GM23338 (cell line): Measurements from ENCODE around the gene MED9. TPM values are rescaled to one million over a fixed set of nuclear protein-coding genes. Genes with fewer than 3 reads are reported as not detected.

Experiments
- ATAC-seq: fragments of 200-7000 bp; cut with Tn5 transposase; 3 replicates; pipeline ENCODE4 v1.9.1; 2020
- DNase-seq: peaks from one replicate; pipeline ENCODE4 v3.0.0-alpha.2; 2015; ENCODE audit warnings: low spot score
- H2AFZ ChIP-seq: fragments of 200-600 bp; sonication (generic); 2 replicates; pipeline ENCODE4 v1.8.0; 2016; ENCODE audit warnings: antibody characterized with exemption, mild to moderate bottlenecking, moderate library complexity
- H3F3A ChIP-seq: fragments of 200-600 bp; sonication (generic); replicated peaks from 2 replicates; pipeline ENCODE4 v1.8.0; 2017; ENCODE audit warnings: antibody characterized with exemption, mixed run types, low read depth
- H3K27ac ChIP-seq: fragments of 200-600 bp; sonication (generic); 2 replicates; pipeline ENCODE4 v1.6.1; 2016; ENCODE audit warnings: low read depth
- H3K27me3 ChIP-seq: fragments of 200-600 bp; sonication (generic); 2 replicates; pipeline ENCODE4 v1.8.0; 2016; ENCODE audit warnings: mild to moderate bottlenecking, mixed run types, moderate library complexity; ENCODE audit not compliant: insufficient read depth
- H3K36me3 ChIP-seq: fragments of 200-600 bp; sonication (generic); 2 replicates; pipeline ENCODE4 v1.8.0; 2016; ENCODE audit warnings: mild to moderate bottlenecking; ENCODE audit not compliant: insufficient read depth
- H3K4me1 ChIP-seq: fragments of 200-600 bp; sonication (generic); 2 replicates; pipeline ENCODE4 v1.8.0; 2016; ENCODE audit warnings: mild to moderate bottlenecking, moderate library complexity; ENCODE audit not compliant: insufficient read depth
- H3K4me2 ChIP-seq: fragments of 200-600 bp; sonication (generic); 2 replicates; pipeline ENCODE4 v1.7.1; 2017; ENCODE audit warnings: mixed run types
- H3K4me3 ChIP-seq: fragments of 200-600 bp; sonication (generic); 2 replicates; pipeline ENCODE4 v1.6.1; 2016; ENCODE audit warnings: mixed run types
- H3K79me2 ChIP-seq: fragments of 200-600 bp; sonication (generic); replicated peaks from 2 replicates; pipeline ENCODE4 v1.8.0; 2017; ENCODE audit warnings: mild to moderate bottlenecking; ENCODE audit not compliant: insufficient read depth
- H3K9me2 ChIP-seq: fragments of 200-600 bp; sonication (generic); 2 replicates; pipeline ENCODE4 v1.8.0; 2017; ENCODE audit not compliant: insufficient read depth
- H4K20me1 ChIP-seq: fragments of 200-600 bp; sonication (generic); replicated peaks from 2 replicates; pipeline ENCODE4 v1.8.0; 2017; ENCODE audit warnings: mild to moderate bottlenecking; ENCODE audit not compliant: insufficient read depth
- H3K27ac Mint-ChIP-seq: 2 replicates; pipeline ENCODE4 v1.8.0; 2020; ENCODE audit warnings: inconsistent platforms, mild to moderate bottlenecking, moderate library complexity, mixed read lengths
- H3K27me3 Mint-ChIP-seq: 3 replicates; pipeline ENCODE4 v1.8.0; 2022; ENCODE audit warnings: low read depth, mild to moderate bottlenecking, moderate library complexity, mixed read lengths, inconsistent platforms; ENCODE audit not compliant: insufficient read depth, poor library complexity
- H3K36me3 Mint-ChIP-seq: 3 replicates; pipeline ENCODE4 v1.8.0; 2021; ENCODE audit warnings: low read depth, mild to moderate bottlenecking, inconsistent platforms, moderate library complexity, mixed read lengths
- H3K4me1 Mint-ChIP-seq: 3 replicates; pipeline ENCODE4 v1.8.0; 2020; ENCODE audit warnings: mild to moderate bottlenecking, inconsistent platforms, mixed read lengths
- H3K4me3 Mint-ChIP-seq: 3 replicates; pipeline ENCODE4 v1.8.0; 2021; ENCODE audit warnings: moderate library complexity, mild to moderate bottlenecking, inconsistent platforms, mixed read lengths
- H3K9me3 Mint-ChIP-seq: 3 replicates; pipeline ENCODE4 v1.8.0; 2020; ENCODE audit warnings: moderate library complexity, mild to moderate bottlenecking, inconsistent platforms, mixed read lengths
- CREB1 ChIP-seq: fragments of 250-450 bp; sonication (Bioruptor Pico); IDR thresholded peaks from 2 replicates; pipeline ENCODE4 v1.5.0; 2020; ENCODE audit warnings: low read depth, mild to moderate bottlenecking, moderate library complexity
- EZH2 ChIP-seq: fragments of 200-600 bp; sonication (generic); IDR thresholded peaks from one replicate; pipeline ENCODE4 v1.8.0; 2017; ENCODE audit warnings: antibody characterized with exemption, mild to moderate bottlenecking, low read depth; ENCODE audit not compliant: unreplicated experiment
- EZH2phosphoT487 ChIP-seq: fragments of 200-600 bp; sonication (generic); IDR thresholded peaks from one replicate; pipeline ENCODE4 v1.8.1; 2018; ENCODE audit warnings: antibody characterized with exemption; ENCODE audit not compliant: unreplicated experiment
- JUNB ChIP-seq: IDR thresholded peaks from one replicate; pipeline ENCODE4 v1.6.1; 2016; ENCODE audit warnings: antibody characterized with exemption; ENCODE audit not compliant: unreplicated experiment
- NANOG ChIP-seq: IDR thresholded peaks from 2 replicates; pipeline ENCODE4 v1.6.1; 2016; ENCODE audit warnings: antibody characterized with exemption, borderline replicate concordance
- POLR2AphosphoS5 ChIP-seq: IDR thresholded peaks from 2 replicates; pipeline ENCODE4 v1.6.1; 2016; ENCODE audit warnings: antibody characterized with exemption, low read depth
- ZNF114 ChIP-seq: fragments of 250-450 bp; sonication (Bioruptor Pico); IDR thresholded peaks from 2 replicates; pipeline ENCODE4 v1.5.0; 2020; ENCODE audit warnings: mild to moderate bottlenecking, moderate library complexity
- ZNF331 ChIP-seq: fragments of 250-450 bp; sonication (Bioruptor Pico); IDR thresholded peaks from 2 replicates; pipeline ENCODE4 v1.5.0; 2020; ENCODE audit warnings: low read depth, mild to moderate bottlenecking, moderate library complexity
- polyA plus RNA-seq: library from polyadenylated mRNA; unstranded; fragments of >200 nt; fragmentation: Nextera tagmentation; extraction: Ambion mirVana; gene quantifications from 2 replicates; pipeline ENCODE4 v1.2.1, GENCODE V29; 2016
- total RNA-seq: library from RNA; depleted of rRNA; stranded (reverse); fragments of >200 nt; shearing (Covaris generic); gene quantifications from 2 replicates; pipeline ENCODE4 v1.2.3, GENCODE V29; 2014
- TF ChIP-seq, protein P1 (sequence below): fragments of 250-450 bp; sonication (Bioruptor Pico); IDR thresholded peaks from 2 replicates; pipeline ENCODE4 v1.5.0; 2020; ENCODE audit warnings: mild to moderate bottlenecking, moderate library complexity
- TF ChIP-seq, protein P2 (sequence below), 2 experiments: fragments of 200-600 bp in 1 of 2; sonication (generic) in 1 of 2; conservative IDR thresholded peaks; 2 replicates each; pipeline versions ENCODE4 v1.5.1 to v1.6.1; 2016 to 2017; ENCODE audit warnings: antibody characterized with exemption in 2 of 2, low read depth in 2 of 2, mild to moderate bottlenecking in 2 of 2, moderate library complexity in 1 of 2
- TF ChIP-seq, protein P3 (sequence below): IDR thresholded peaks from one replicate; pipeline ENCODE4 v1.6.1; 2018; ENCODE audit warnings: antibody characterized with exemption; ENCODE audit not compliant: unreplicated experiment
- TF ChIP-seq, protein P4 (sequence below): IDR thresholded peaks from 2 replicates; pipeline ENCODE4 v1.6.1; 2016; ENCODE audit warnings: antibody characterized with exemption

MED9 gene
- total and polyA plus RNA-seq, 2 experiments from 2014 or later, result 17.3 to 19.9 TPM

DNA sequence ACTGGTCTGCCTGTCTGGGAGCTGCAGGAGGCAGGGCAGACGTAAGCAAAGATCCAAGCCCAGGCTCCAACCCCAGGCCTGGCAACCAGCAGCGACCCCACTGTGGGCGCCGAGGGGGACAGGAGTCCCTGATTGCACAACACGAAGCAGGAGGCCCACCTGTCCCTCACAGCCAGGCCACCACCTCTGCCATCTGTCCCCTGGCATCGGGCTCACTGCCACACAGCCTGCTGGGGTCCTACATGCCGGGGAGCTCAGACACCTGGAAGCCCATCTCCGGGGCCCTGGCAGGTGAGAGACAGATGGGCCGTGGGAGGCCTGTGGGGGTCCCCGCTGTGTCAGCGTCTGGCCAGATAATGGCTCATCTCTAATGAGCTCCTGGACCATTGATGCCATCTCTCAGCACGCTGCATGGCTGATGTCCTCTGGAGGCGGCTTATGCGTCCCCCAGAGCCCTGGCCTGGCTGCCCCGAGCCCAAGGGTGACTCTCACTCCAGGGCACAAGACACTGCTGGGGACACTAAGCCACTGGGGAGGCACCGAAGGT is 30.7 kb downstream of the MED9 start:
- Mint-ChIP-seq H3K9me3 (no peaks in the 10 kb centered on the region), H3K27ac (no peak overlapping the region), H3K4me1 (peaks cover 6% of the 10 kb centered on the region), H3K36me3 (no peaks in the 10 kb centered on the region; the same call in 2 of the 3 replicates), H3K4me3 (no peak overlapping the region), H3K27me3 (peaks cover 20% of the 10 kb centered on the region)
- DNase-seq (no peak), ATAC-seq (no peak)
- Histone ChIP-seq H2AFZ (no peak overlapping the region), H3K36me3 (no peaks in the 10 kb centered on the region), H3K79me2 (no peaks in the 10 kb centered on the region), H3K9me2 (no peaks in the 10 kb centered on the region), H3K27ac (no peak overlapping the region), H3K4me3 (no peak overlapping the region), H4K20me1 (no peaks in the 10 kb centered on the region), H3K27me3 (no peaks in the 10 kb centered on the region), H3K4me2 (no peak overlapping the region), H3K4me1 (no peaks in the 10 kb centered on the region), H3F3A (no peaks in the 10 kb centered on the region)
- TF ChIP-seq, protein P1, sequence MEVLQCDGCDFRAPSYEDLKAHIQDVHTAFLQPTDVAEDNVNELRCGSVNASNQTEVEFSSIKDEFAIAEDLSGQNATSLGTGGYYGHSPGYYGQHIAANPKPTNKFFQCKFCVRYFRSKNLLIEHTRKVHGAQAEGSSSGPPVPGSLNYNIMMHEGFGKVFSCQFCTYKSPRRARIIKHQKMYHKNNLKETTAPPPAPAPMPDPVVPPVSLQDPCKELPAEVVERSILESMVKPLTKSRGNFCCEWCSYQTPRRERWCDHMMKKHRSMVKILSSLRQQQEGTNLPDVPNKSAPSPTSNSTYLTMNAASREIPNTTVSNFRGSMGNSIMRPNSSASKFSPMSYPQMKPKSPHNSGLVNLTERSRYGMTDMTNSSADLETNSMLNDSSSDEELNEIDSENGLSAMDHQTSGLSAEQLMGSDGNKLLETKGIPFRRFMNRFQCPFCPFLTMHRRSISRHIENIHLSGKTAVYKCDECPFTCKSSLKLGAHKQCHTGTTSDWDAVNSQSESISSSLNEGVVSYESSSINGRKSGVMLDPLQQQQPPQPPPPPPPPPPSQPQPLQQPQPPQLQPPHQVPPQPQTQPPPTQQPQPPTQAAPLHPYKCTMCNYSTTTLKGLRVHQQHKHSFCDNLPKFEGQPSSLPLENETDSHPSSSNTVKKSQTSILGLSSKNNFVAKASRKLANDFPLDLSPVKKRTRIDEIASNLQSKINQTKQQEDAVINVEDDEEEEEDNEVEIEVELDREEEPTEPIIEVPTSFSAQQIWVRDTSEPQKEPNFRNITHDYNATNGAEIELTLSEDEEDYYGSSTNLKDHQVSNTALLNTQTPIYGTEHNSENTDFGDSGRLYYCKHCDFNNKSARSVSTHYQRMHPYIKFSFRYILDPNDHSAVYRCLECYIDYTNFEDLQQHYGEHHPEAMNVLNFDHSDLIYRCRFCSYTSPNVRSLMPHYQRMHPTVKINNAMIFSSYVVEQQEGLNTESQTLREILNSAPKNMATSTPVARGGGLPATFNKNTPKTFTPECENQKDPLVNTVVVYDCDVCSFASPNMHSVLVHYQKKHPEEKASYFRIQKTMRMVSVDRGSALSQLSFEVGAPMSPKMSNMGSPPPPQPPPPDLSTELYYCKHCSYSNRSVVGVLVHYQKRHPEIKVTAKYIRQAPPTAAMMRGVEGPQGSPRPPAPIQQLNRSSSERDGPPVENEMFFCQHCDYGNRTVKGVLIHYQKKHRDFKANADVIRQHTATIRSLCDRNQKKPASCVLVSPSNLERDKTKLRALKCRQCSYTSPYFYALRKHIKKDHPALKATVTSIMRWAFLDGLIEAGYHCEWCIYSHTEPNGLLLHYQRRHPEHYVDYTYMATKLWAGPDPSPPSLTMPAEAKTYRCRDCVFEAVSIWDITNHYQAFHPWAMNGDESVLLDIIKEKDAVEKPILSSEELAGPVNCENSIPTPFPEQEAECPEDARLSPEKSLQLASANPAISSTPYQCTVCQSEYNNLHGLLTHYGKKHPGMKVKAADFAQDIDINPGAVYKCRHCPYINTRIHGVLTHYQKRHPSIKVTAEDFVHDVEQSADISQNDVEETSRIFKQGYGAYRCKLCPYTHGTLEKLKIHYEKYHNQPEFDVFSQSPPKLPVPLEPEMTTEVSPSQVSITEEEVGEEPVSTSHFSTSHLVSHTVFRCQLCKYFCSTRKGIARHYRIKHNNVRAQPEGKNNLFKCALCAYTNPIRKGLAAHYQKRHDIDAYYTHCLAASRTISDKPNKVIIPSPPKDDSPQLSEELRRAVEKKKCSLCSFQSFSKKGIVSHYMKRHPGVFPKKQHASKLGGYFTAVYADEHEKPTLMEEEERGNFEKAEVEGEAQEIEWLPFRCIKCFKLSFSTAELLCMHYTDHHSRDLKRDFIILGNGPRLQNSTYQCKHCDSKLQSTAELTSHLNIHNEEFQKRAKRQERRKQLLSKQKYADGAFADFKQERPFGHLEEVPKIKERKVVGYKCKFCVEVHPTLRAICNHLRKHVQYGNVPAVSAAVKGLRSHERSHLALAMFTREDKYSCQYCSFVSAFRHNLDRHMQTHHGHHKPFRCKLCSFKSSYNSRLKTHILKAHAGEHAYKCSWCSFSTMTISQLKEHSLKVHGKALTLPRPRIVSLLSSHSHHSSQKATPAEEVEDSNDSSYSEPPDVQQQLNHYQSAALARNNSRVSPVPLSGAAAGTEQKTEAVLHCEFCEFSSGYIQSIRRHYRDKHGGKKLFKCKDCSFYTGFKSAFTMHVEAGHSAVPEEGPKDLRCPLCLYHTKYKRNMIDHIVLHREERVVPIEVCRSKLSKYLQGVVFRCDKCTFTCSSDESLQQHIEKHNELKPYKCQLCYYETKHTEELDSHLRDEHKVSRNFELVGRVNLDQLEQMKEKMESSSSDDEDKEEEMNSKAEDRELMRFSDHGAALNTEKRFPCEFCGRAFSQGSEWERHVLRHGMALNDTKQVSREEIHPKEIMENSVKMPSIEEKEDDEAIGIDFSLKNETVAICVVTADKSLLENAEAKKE, result no peak
- TF ChIP-seq CREB1 (CRISPR knock-in tag) (no peak), ZNF331 (CRISPR knock-in tag) (no peak), JUNB (no peak), EZH2phosphoT487 (no peak), EZH2 (no peak), NANOG (no peak), ZNF114 (no peak), POLR2AphosphoS5 (no peak)
- TF ChIP-seq, protein P2, sequence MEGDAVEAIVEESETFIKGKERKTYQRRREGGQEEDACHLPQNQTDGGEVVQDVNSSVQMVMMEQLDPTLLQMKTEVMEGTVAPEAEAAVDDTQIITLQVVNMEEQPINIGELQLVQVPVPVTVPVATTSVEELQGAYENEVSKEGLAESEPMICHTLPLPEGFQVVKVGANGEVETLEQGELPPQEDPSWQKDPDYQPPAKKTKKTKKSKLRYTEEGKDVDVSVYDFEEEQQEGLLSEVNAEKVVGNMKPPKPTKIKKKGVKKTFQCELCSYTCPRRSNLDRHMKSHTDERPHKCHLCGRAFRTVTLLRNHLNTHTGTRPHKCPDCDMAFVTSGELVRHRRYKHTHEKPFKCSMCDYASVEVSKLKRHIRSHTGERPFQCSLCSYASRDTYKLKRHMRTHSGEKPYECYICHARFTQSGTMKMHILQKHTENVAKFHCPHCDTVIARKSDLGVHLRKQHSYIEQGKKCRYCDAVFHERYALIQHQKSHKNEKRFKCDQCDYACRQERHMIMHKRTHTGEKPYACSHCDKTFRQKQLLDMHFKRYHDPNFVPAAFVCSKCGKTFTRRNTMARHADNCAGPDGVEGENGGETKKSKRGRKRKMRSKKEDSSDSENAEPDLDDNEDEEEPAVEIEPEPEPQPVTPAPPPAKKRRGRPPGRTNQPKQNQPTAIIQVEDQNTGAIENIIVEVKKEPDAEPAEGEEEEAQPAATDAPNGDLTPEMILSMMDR (conservative IDR thresholded peaks at IDR 0.05; ENCODE audit: low read depth in 2 of 2), result no peak
- TF ChIP-seq, protein P3, sequence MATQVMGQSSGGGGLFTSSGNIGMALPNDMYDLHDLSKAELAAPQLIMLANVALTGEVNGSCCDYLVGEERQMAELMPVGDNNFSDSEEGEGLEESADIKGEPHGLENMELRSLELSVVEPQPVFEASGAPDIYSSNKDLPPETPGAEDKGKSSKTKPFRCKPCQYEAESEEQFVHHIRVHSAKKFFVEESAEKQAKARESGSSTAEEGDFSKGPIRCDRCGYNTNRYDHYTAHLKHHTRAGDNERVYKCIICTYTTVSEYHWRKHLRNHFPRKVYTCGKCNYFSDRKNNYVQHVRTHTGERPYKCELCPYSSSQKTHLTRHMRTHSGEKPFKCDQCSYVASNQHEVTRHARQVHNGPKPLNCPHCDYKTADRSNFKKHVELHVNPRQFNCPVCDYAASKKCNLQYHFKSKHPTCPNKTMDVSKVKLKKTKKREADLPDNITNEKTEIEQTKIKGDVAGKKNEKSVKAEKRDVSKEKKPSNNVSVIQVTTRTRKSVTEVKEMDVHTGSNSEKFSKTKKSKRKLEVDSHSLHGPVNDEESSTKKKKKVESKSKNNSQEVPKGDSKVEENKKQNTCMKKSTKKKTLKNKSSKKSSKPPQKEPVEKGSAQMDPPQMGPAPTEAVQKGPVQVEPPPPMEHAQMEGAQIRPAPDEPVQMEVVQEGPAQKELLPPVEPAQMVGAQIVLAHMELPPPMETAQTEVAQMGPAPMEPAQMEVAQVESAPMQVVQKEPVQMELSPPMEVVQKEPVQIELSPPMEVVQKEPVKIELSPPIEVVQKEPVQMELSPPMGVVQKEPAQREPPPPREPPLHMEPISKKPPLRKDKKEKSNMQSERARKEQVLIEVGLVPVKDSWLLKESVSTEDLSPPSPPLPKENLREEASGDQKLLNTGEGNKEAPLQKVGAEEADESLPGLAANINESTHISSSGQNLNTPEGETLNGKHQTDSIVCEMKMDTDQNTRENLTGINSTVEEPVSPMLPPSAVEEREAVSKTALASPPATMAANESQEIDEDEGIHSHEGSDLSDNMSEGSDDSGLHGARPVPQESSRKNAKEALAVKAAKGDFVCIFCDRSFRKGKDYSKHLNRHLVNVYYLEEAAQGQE, result no peak
- TF ChIP-seq, protein P4, sequence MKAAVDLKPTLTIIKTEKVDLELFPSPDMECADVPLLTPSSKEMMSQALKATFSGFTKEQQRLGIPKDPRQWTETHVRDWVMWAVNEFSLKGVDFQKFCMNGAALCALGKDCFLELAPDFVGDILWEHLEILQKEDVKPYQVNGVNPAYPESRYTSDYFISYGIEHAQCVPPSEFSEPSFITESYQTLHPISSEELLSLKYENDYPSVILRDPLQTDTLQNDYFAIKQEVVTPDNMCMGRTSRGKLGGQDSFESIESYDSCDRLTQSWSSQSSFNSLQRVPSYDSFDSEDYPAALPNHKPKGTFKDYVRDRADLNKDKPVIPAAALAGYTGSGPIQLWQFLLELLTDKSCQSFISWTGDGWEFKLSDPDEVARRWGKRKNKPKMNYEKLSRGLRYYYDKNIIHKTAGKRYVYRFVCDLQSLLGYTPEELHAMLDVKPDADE, result no peak
